H1 (cell line): Measurements from ENCODE around the gene DENND6B. TPM values are rescaled to one million over a fixed set of nuclear protein-coding genes. Genes with fewer than 3 reads are reported as not detected.

Source experiments
- CTCF ChIA-PET: fragments of 300-600 bp; sonication (Branson Sonifier 250); formaldehyde crosslinking; loops from one replicate; lab custom pipeline; 2021; ENCODE audit not compliant: partially characterized antibody; lab: Charles Lee
- POLR2A ChIA-PET: fragments of 300-600 bp; sonication (Branson Sonifier 250); formaldehyde crosslinking; loops from one replicate; lab custom pipeline; 2021; ENCODE audit warnings: inconsistent platforms; ENCODE audit not compliant: partially characterized antibody; lab: Charles Lee
- DNase-seq, 2 experiments: peaks; one replicate each; pipeline versions ENCODE4 v3.0.0 to v3.0.0-alpha.2; 2010 to 2022; ENCODE audit warnings: low spot score in 2 of 2, low read depth in 1 of 2, mixed read lengths in 1 of 2
- FAIRE-seq: peaks from 2 replicates; lab custom pipeline; 2011; peaks lifted over from hg19 to GRCh38; lab: Jason Lieb, UNC
- H2AFZ ChIP-seq: 2 replicates; pipeline ENCODE4 v1.8.1; 2012; ENCODE audit warnings: low read length, inconsistent platforms
- H2AK5ac ChIP-seq: 2 replicates; pipeline ENCODE4 v1.6.1; 2013; ENCODE audit warnings: low read depth, low read length
- H2BK120ac ChIP-seq: replicated peaks from 2 replicates; pipeline ENCODE3; 2013; ENCODE audit warnings: low read depth, low read length, inconsistent platforms
- H2BK12ac ChIP-seq: 2 replicates; pipeline ENCODE4 v1.6.1; 2013; ENCODE audit warnings: low read depth, low read length
- H2BK15ac ChIP-seq: 2 replicates; pipeline ENCODE4 v1.6.1; 2013; ENCODE audit warnings: low read length
- H2BK20ac ChIP-seq: 2 replicates; pipeline ENCODE4 v1.6.1; 2013; ENCODE audit warnings: low read length
- H2BK5ac ChIP-seq: 2 replicates; pipeline ENCODE4 v1.6.1; 2013; ENCODE audit warnings: low read depth, low read length
- H3K14ac ChIP-seq: 2 replicates; pipeline ENCODE4 v1.6.1; 2013; ENCODE audit warnings: inconsistent platforms; ENCODE audit not compliant: insufficient read length
- H3K18ac ChIP-seq: 2 replicates; pipeline ENCODE4 v1.6.1; 2013; ENCODE audit warnings: low read length; ENCODE audit errors: extremely low read depth
- H3K23ac ChIP-seq: 2 replicates; pipeline ENCODE4 v1.6.1; 2013; ENCODE audit warnings: inconsistent platforms; ENCODE audit not compliant: insufficient read length
- H3K23me2 ChIP-seq: 2 replicates; pipeline ENCODE4 v1.6.1; 2013; ENCODE audit warnings: low read depth, low read length
- H3K27ac ChIP-seq: 2 replicates; pipeline ENCODE4 v1.6.1; 2011; ENCODE audit warnings: low read depth, low read length, inconsistent platforms
- H3K27me3 ChIP-seq, 4 experiments: replicated peaks in 1 of 4; 1 replicate in 1 of 4; 2 replicates in 3 of 4; pipeline versions ENCODE4 v1.6.1 to v1.8.1; 2011 to 2013; ENCODE audit warnings: low read length in 3 of 4, mild to moderate bottlenecking in 3 of 4, inconsistent platforms in 2 of 4, mixed read lengths in 2 of 4, moderate library complexity in 1 of 4; ENCODE audit not compliant: control insufficient read depth in 3 of 4, insufficient read depth in 3 of 4; ENCODE audit errors: extremely low read depth in 1 of 4
- H3K36me3 ChIP-seq, 4 experiments: 2 replicates each; pipeline versions ENCODE4 v1.6.1 to v1.8.1; 2011 to 2013; ENCODE audit warnings: mild to moderate bottlenecking in 4 of 4, low read length in 3 of 4, moderate library complexity in 2 of 4, control low read depth in 1 of 4, inconsistent platforms in 1 of 4; ENCODE audit not compliant: insufficient read depth in 4 of 4, control insufficient read depth in 2 of 4
- H3K4ac ChIP-seq: replicated peaks from 2 replicates; pipeline ENCODE3; 2013; ENCODE audit warnings: low read length, low read depth, mixed read lengths, inconsistent platforms; ENCODE audit not compliant: insufficient read length
- H3K4me1 ChIP-seq, 4 experiments: replicated peaks in 1 of 4; 1 replicate in 1 of 4; 2 replicates in 3 of 4; pipeline versions ENCODE4 v1.6.1 to v1.8.1; 2011 to 2013; ENCODE audit warnings: low read length in 3 of 4, inconsistent platforms in 2 of 4, mixed read lengths in 1 of 4; ENCODE audit not compliant: insufficient read depth in 4 of 4, control insufficient read depth in 3 of 4
- H3K4me2 ChIP-seq, 2 experiments: 2 replicates each; pipeline versions ENCODE4 v1.6.1 to v1.8.1; 2011 to 2013; ENCODE audit warnings: low read depth in 2 of 2, low read length in 2 of 2, control low read depth in 1 of 2, inconsistent platforms in 1 of 2, mild to moderate bottlenecking in 1 of 2; ENCODE audit not compliant: insufficient read depth in 1 of 2
- H3K4me3 ChIP-seq, 4 experiments: fragments of 200-600, 300-600 bp in 1 of 4; sonication (generic), shearing (Covaris generic), sonication (Bioruptor Twin) in 1 of 4; 2 replicates each; pipeline versions ENCODE4 v1.5.1 to v1.8.1; 2011 to 2016; ENCODE audit warnings: low read length in 4 of 4, low read depth in 3 of 4, control low read depth in 2 of 4, inconsistent platforms in 2 of 4, mild to moderate bottlenecking in 2 of 4, mixed read lengths in 1 of 4, moderate library complexity in 1 of 4; ENCODE audit not compliant: insufficient read depth in 2 of 4; ENCODE audit errors: extremely low read depth in 1 of 4
- H3K56ac ChIP-seq: replicated peaks from 2 replicates; pipeline ENCODE3; 2013; ENCODE audit warnings: low read depth, mild to moderate bottlenecking, mixed read lengths, low read length, inconsistent platforms; ENCODE audit not compliant: insufficient read length
- H3K79me1 ChIP-seq: 2 replicates; pipeline ENCODE4 v1.6.1; 2013; ENCODE audit warnings: low read depth, low read length, control low read depth
- H3K79me2 ChIP-seq, 2 experiments: 2 replicates each; pipeline versions ENCODE4 v1.6.1 to v1.8.1; 2012 to 2013; ENCODE audit warnings: low read length in 2 of 2, mild to moderate bottlenecking in 2 of 2, inconsistent platforms in 1 of 2; ENCODE audit not compliant: insufficient read depth in 2 of 2, control insufficient read depth in 1 of 2
- H3K9ac ChIP-seq, 4 experiments: replicated peaks in 1 of 4; 1 replicate in 1 of 4; 2 replicates in 3 of 4; pipeline versions ENCODE4 v1.6.1 to v1.8.1; 2011 to 2013; ENCODE audit warnings: low read depth in 3 of 4, low read length in 3 of 4, control low read depth in 2 of 4, mild to moderate bottlenecking in 2 of 4, moderate library complexity in 2 of 4, inconsistent platforms in 1 of 4; ENCODE audit errors: extremely low read depth in 1 of 4
- H3K9me3 ChIP-seq, 2 experiments: 2 replicates each; pipeline versions ENCODE4 v1.6.1 to v1.8.1; 2012 to 2013; ENCODE audit warnings: mild to moderate bottlenecking in 2 of 2, moderate library complexity in 2 of 2, control low read depth in 1 of 2, inconsistent platforms in 1 of 2, low read depth in 1 of 2, low read length in 1 of 2, mixed read lengths in 1 of 2; ENCODE audit not compliant: insufficient read depth in 2 of 2
- H4K20me1 ChIP-seq, 2 experiments: replicated peaks in 1 of 2; 2 replicates each; pipeline versions ENCODE3 to v1.8.1; 2011 to 2013; ENCODE audit warnings: inconsistent platforms in 2 of 2, low read length in 2 of 2, mild to moderate bottlenecking in 1 of 2; ENCODE audit not compliant: insufficient read depth in 2 of 2, control insufficient read depth in 1 of 2
- H4K5ac ChIP-seq: 2 replicates; pipeline ENCODE4 v1.6.1; 2013; ENCODE audit warnings: low read length, low read depth, mixed read lengths, inconsistent platforms; ENCODE audit not compliant: insufficient read length
- H4K8ac ChIP-seq: 2 replicates; pipeline ENCODE4 v1.8.0; 2013; ENCODE audit warnings: mild to moderate bottlenecking, moderate library complexity, low read length, inconsistent platforms; ENCODE audit not compliant: insufficient read depth; ENCODE audit errors: extremely low read depth
- H4K91ac ChIP-seq: replicated peaks from 2 replicates; pipeline ENCODE3; 2013; ENCODE audit warnings: low read length, mixed read lengths, inconsistent platforms; ENCODE audit not compliant: insufficient read length
- CBX5 ChIP-seq: fragments of 300-800, 300-1000 bp; sonication (generic); IDR thresholded peaks from 2 replicates; pipeline ENCODE4 v1.7.1; 2016; ENCODE audit warnings: antibody characterized with exemption, low read length, low read depth
- EGR1 ChIP-seq: IDR thresholded peaks from 2 replicates; pipeline ENCODE4 v1.6.1; 2011; ENCODE audit warnings: low read depth, low read length, borderline replicate concordance
- EP300 ChIP-seq, 2 experiments: IDR thresholded peaks; 1 replicate in 1 of 2; 2 replicates in 1 of 2; pipeline ENCODE4 v1.6.1; 2011 to 2012; ENCODE audit warnings: low read depth in 2 of 2, low read length in 2 of 2, mild to moderate bottlenecking in 2 of 2, borderline replicate concordance in 1 of 2, inconsistent platforms in 1 of 2, moderate library complexity in 1 of 2
- GABPA ChIP-seq: IDR thresholded peaks from 2 replicates; pipeline ENCODE4 v1.6.1; 2011; ENCODE audit warnings: mild to moderate bottlenecking, low read length, moderate library complexity, borderline replicate concordance; ENCODE audit not compliant: insufficient read depth
- KDM4A ChIP-seq: IDR thresholded peaks from one replicate; pipeline ENCODE4 v1.7.1; 2012; ENCODE audit warnings: low read depth, mild to moderate bottlenecking, moderate library complexity, low read length, inconsistent platforms; ENCODE audit not compliant: severe bottlenecking
- MAFK ChIP-seq: IDR thresholded peaks from 2 replicates; pipeline ENCODE4 v1.6.1; 2012; ENCODE audit warnings: low read depth, mild to moderate bottlenecking, improper control_type of control experiment, low read length
- POLR2A ChIP-seq, 2 experiments: IDR thresholded peaks; 1 replicate in 1 of 2; 2 replicates in 1 of 2; pipeline ENCODE4 v1.6.1; 2011; ENCODE audit warnings: low read depth in 2 of 2, low read length in 2 of 2, mild to moderate bottlenecking in 2 of 2; ENCODE audit errors: control extremely low read depth in 1 of 2
- RXRA ChIP-seq: IDR thresholded peaks from 2 replicates; pipeline ENCODE4 v1.6.1; 2011; ENCODE audit warnings: low read depth, mild to moderate bottlenecking, low read length, moderate library complexity; ENCODE audit not compliant: insufficient read depth
- SAP30 ChIP-seq: fragments of 300-600 bp; sonication (generic); IDR thresholded peaks from 2 replicates; pipeline ENCODE4 v1.7.1; 2012; ENCODE audit warnings: low read length, moderate library complexity, mild to moderate bottlenecking, inconsistent platforms; ENCODE audit not compliant: insufficient read depth, insufficient replicate concordance
- SP4 ChIP-seq: IDR thresholded peaks from 2 replicates; pipeline ENCODE4 v1.6.1; 2012; ENCODE audit warnings: low read length, inconsistent platforms
- SRF ChIP-seq: IDR thresholded peaks from 2 replicates; pipeline ENCODE4 v1.6.1; 2011; ENCODE audit warnings: mild to moderate bottlenecking, low read depth, low read length, moderate library complexity
- WGBS, 2 experiments: shearing (Covaris generic) in 1 of 2; methylation state at CpG; one replicate each; pipeline versions ENCODE4 v1.1.6 to v1.1.7; 2013 to 2015; ENCODE audit warnings: low lambda C conversion rate in 2 of 2, mixed read lengths in 2 of 2, inconsistent platforms in 1 of 2, low coverage in 1 of 2, missing lambda C conversion rate in 1 of 2; ENCODE audit not compliant: insufficient replicate concordance in 2 of 2, insufficient coverage in 1 of 2, insufficient read length in 1 of 2; ENCODE audit errors: extremely low coverage in 1 of 2, missing lambda C conversion rate in 1 of 2; 5-methylcytosine and 5-hydroxymethylcytosine counted together
- polyA plus RNA-seq, 7 experiments: library from polyadenylated mRNA; depleted of rRNA in 3 of 7; stranded (reverse) in 5 of 7; unstranded in 2 of 7; fragments of >200 nt in 5 of 7; fragments of 200-250 nt in 2 of 7; gene quantifications; 1 replicate in 5 of 7; 2 replicates in 1 of 7; 4 replicates in 1 of 7; pipeline versions ENCODE4 v1.2.1 to v1.2.3, GENCODE V29; 2011 to 2013; ENCODE audit warnings: missing spikeins in 2 of 7, mixed read lengths in 2 of 7
- total RNA-seq: library from RNA; stranded (reverse); fragmentation: NEBNext Ultra II Directional; extraction: Animal tissue kit (Norgen Biotek cat#: 25700); gene quantifications from 2 replicates; pipeline ENCODE4 v1.2.1, GENCODE V29; 2021

DENND6B gene
- total and polyA plus RNA-seq, 2 of the 8 experiments (the other 6 are each of a cell fraction or from before 2014, with no cell fraction given): 1.1 to 1.9 TPM

DNA sequence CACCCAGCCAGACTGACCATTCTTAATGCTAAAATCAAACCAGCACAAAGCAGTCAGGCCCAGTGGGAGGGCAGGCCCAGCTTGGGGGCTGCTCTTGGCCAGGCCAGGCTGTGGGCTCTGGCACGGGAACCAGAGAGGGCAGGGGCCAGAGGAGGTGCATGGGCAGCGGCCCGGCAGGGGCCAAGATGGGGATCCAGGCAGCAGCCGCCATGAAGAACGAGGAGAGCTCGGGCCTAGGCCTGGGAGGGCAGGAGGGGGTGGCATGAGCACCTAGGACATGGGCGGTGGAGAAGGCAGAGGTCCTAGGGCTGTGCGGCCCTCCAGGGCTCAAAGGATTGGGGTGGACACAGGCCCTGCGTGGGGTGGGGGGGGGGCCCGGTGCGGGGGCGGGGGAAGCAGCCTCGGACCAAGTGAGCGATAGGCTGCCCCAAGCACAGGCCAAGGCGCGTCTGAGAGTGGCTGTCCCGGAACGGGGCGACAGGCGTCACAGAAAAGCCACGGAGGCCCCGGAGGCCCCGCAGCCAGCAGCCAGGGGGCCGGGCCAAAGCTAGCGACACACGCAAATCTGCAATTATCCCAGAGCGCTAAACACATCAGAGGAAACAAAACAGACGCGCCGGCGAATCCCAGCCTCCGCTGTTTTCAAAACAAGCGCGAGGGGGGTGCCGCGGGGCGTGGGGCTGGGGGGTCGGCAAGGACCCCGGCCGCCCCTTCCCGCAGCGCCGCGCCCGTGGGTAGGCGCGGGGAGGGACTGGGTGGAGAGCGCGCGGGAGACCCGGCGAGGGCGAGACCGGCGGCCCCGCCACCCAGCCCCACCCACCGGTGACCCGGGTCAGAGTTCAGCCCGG lies 27.7 kb downstream of the DENND6B start:
- H3K4me3 ChIP-seq: peak overlapping the region; percentile 30 to 68 (median 34)
- POLR2A ChIA-PET: interaction anchor here (0.6 to 1.5 kb wide), 5 partner anchors 9 to 53 kb away, joined by 3 to 6 read pairs (median 4); no protein-coding TSS in a partner anchor
- peak overlapping the region; percentile 53 to 77 for H3K4me2 ChIP-seq
- H3K23ac ChIP-seq: no peak overlapping the region
- H3K27me3 ChIP-seq: no peaks in the 10 kb centered on the region; a peak in 2 of 7 replicates
- H3K79me2 ChIP-seq: peaks cover 0 to 32% of the 10 kb centered on the region in 2 experiments; a peak in 3 of 4 replicates
- H3K9me3 ChIP-seq: no peaks in the 10 kb centered on the region
- H2BK20ac ChIP-seq: no peak overlapping the region
- FAIRE-seq: no peak
- H2AK5ac ChIP-seq: no peak overlapping the region
- peaks cover 9% of the 10 kb centered on the region; the same call in 1 of the 2 replicates for H3K23me2 ChIP-seq
- H4K8ac ChIP-seq: no peak overlapping the region
- CTCF ChIA-PET: interaction anchor here (0.6 to 2.6 kb wide), 7 partner anchors 17 to 102 kb away, joined by 3 to 10 read pairs (median 3); no protein-coding TSS in a partner anchor
- H4K91ac ChIP-seq: no peak overlapping the region
- WGBS, 2 experiments: 81% methylated on average over 8 of the region's 59 CpGs; no CpG with 5 or more reads in 1 of the 2 experiments
- no peak overlapping the region for H2BK12ac ChIP-seq
- no peak overlapping the region for H2BK120ac ChIP-seq
- DNase-seq: no peak
- H3K9ac ChIP-seq: no peak overlapping the region
- H3K4me1 ChIP-seq: peaks cover 0 to 35% (median 20%) of the 10 kb centered on the region in 4 experiments; a peak in 6 of 7 replicates
- H2BK15ac ChIP-seq: no peak overlapping the region
- H3K36me3 ChIP-seq: no peaks in the 10 kb centered on the region
- H2AFZ ChIP-seq: no peak overlapping the region
- H4K20me1 ChIP-seq: peaks cover 16 to 35% of the 10 kb centered on the region in 2 experiments
- H3K14ac ChIP-seq: no peak overlapping the region
- H2BK5ac ChIP-seq: no peak overlapping the region
- H3K79me1 ChIP-seq: peaks cover 22% of the 10 kb centered on the region
- H4K5ac ChIP-seq: no peak overlapping the region
- H3K56ac ChIP-seq: no peak overlapping the region
- H3K27ac ChIP-seq: no peak overlapping the region
- H3K4ac ChIP-seq: no peak overlapping the region
- H3K18ac ChIP-seq: no peak overlapping the region
- TF ChIP-seq MAFK (no peak), KDM4A (no peak), RXRA (no peak), EGR1 (no peak), EP300 (IDR thresholded peaks at IDR 0.05; ENCODE audit: borderline replicate concordance in 1 of 2, low read depth in 2 of 2, low read length in 2 of 2) (no peak), CBX5 (no peak), GABPA (no peak), SRF (no peak), POLR2A (IDR thresholded peaks at IDR 0.05; ENCODE audit: control extremely low read depth in 1 of 2, low read depth in 2 of 2, low read length in 2 of 2) (no peak), SAP30 (no peak), SP4 (no peak)
